ENCODE results near the gene USP31.

DNA sequence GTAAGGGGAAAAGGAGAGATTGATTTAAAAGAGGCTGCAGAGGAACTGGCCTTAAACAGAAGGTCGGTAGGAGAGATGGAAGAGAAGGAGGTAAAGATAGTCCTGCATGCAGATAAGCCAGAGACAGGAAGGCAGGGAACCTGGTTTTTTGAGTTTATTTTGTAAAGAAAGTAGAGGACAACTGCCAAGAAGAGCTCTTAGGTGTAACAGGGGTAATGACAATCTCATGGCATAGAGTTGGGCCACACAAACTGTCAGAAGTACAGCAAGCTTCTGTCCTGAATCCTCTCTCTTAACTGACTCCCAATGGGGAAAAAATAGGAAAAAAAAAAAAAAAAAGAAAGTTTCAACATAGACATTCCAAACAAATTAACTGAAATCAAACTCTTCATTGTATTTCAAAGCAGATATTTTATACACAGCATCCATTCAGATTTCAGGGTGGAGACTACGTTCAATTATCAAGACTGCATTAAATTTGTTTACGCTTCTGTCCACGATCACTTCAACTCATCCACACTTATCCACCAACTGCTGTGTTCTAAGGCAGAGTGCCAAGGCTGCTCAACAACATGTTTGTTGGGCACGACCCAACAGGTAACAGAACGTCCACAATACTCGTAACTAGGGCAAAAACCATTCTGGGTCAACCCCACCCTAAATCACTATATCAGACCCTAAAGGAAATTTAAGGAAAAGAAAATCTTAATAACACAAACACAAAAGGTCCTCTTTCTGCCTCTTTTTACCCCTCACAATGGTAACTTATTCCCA lies 34.9 kb downstream of the USP31 start:
- TF ChIP-seq, protein P1, sequence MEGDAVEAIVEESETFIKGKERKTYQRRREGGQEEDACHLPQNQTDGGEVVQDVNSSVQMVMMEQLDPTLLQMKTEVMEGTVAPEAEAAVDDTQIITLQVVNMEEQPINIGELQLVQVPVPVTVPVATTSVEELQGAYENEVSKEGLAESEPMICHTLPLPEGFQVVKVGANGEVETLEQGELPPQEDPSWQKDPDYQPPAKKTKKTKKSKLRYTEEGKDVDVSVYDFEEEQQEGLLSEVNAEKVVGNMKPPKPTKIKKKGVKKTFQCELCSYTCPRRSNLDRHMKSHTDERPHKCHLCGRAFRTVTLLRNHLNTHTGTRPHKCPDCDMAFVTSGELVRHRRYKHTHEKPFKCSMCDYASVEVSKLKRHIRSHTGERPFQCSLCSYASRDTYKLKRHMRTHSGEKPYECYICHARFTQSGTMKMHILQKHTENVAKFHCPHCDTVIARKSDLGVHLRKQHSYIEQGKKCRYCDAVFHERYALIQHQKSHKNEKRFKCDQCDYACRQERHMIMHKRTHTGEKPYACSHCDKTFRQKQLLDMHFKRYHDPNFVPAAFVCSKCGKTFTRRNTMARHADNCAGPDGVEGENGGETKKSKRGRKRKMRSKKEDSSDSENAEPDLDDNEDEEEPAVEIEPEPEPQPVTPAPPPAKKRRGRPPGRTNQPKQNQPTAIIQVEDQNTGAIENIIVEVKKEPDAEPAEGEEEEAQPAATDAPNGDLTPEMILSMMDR (IDR thresholded peaks at IDR 0.05) = no peak
- no peak for TF ChIP-seq POLR2A (IDR thresholded peaks at IDR 0.05)
